HG02798 (cell line): Measurements from ENCODE around the gene TMEM187.

ENCODE experiments used
- ATAC-seq: cut with Tn5 transposase; IDR thresholded peaks from one replicate; pipeline ENCODE4 v1.9.1; 2021; ENCODE audit warnings: mild to moderate bottlenecking; ENCODE audit not compliant: unreplicated experiment, poor library complexity

Gene TMEM187

DNA sequence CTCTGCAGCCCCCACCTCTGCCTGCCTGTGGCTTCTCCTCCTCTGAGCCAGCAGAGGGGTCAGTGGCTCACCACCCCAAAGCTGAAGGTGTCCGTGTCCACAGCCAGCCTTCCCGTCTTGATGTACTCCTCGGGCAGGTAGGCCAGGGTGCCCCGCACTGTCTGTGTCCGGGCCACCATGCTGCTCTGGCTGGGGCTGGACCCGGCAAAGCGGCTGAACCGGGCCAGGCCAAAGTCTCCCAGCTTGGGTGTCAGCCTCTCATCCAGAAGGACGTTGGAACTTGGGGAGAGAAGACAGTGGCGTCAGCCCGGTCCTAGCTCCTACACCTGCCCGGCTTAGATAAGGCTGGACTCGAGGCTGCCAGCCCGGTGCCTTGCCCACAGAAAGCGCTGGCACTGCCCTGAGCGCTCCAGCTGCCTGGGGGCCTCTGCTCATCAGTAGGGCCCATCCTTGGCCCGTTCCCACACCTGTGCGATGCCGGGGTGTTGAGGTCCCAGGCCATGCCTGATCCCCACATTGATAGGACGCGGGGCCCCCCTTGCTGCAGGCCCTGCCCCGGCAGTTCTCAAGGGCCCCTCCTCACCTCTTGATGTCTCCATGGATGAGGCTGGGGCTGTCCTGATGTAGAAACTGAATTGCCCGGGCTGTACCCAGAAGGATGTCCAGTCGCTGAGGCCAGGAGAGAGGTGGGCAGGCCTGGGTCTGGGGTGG is 44.0 kb downstream of the TMEM187 start:
- ATAC-seq = no peak

DNA sequence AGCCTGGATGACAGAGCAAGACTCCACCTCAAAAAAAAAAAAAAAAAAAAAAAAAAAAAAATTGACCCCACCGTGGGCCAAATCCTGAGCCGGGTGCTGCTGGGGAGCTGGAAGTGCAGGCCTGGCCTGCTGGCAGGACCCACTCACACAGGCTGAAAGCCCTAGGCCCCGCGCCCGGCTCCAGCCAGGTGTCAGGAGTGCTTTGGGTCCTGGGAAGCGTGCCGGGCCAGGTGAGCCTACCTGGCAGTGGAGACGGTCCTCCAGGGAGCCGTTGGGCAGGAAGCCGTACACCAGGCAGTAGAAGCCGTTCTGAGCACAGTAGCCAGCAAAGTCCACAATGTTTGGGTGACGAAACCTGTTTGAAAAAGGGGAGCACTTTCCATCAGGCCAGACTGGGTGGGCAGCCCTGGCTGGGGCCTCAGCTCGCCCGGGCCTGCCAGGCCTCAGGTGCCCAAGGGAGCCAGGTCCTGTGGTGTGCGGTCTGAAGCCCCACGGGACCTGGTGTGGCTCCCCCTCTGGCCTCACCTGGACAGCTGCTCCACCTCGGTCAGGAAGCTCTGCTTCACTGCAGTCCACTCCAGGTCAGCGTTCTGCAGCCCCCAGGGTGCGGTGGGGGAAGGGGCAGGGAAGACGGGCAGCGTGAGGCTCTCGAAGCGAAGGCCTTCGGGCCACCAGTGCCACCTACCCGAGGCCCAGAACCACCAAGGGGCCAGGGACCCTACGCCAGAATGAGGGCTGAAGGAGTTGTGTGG is 45.4 kb downstream of the TMEM187 start:
- ATAC-seq = no peak

DNA sequence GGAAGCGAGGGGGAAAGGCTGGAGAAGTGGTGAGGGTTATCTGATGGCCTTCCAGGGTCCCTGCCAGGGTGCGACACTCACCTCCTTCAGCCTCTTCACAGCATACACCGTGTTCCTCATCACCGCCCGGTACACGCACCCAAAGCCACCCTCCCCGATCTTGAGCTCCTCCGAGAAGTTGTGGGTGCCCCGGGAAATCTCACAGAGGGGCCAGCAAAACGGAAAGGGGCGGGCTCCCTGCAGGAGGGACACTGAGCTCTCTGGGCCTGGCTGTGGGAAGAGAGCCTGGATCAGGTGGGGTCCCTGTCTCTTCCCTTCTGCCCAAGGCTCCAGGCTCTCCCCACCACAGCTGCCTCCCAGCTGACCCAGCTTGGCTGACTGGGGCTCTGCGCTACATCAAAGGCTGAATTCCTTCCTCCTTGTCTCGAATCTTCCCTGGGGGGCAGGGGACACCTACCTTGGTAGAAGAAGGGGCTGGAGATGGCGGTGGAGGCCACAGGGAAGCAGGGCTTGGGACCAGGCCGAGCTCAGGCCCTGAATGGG is 46.0 kb downstream of the TMEM187 start:
- ATAC-seq = no peak

DNA sequence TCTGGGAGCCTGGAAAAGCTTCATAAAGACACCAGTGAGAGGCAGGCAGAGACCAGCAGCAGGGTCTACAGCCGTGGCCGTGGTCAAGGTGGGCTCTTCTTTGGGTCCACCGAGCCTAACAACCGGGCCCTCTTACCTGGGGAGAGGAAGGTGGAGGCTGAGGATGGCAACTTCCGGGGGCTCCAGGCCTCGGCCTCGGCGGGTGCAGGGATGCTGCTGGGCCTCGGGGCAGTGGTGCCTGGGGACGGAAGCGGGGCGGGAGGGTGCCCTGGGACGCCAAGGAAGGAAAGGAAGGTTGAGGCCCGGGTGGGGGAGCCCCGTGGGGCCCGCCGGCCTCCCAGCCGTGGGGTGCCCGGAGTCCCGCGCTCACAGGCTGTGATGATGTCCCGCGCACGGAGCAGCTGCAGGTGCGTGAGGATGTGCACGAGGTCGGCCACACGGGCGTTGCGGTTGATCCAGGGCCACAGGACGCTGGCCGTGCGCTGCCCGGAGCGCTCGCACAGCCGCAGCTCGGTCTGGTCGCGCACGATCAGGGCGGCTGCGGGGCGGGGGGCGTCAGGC is 46.6 kb downstream of the TMEM187 start:
- no peak for ATAC-seq

DNA sequence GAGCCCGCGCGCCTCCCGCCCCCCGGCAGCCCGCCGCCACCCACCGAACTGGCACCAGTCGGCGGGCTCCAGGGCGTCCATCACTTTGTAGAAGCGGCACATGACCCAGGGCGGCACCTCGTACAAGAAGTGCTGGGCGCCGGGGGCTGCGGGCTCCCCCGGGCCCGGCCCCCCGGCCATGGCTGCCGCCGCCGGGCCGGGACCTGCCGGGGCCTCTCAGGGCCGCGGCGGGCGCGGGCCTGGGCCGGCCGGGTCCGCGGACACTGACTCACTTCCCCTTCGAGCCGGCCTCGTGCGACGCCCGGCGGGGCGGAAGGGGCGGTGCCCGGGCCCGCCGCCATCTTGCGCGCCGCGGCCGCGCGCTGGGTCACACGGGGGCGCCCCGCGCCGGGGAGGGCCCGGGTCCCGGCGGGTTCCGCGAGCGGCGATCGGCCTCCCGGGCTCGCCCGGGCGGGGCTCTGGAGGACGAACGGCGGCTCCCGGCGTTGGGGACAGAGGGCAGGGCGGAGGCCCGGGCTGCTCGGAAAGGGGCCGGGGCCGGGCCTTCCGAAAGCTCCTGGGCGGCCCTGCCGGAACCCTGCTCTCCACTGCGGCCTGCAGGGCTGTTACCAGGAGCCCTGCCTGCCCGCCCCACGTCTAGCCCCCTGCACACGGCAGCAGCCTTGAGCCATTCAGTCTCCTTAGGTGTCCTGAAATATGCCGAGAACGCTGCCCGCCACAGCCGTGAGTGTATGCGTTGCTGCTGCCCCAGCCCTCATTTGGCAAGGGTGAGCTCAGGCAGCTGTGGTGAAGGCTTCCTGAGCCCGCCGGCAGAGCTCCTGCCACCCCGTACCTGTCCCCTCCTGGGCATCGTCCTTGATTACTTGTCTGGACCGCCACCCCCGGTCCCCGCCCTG is 47.3 kb downstream of the TMEM187 start, which contains the start of gene IRAK1:
IRAK1 (minus strand) TSS at position 270 of the 896 bp plus-strand sequence; CDS start at position 180, 90 bp downstream.
- peak; percentile 78 for ATAC-seq

DNA sequence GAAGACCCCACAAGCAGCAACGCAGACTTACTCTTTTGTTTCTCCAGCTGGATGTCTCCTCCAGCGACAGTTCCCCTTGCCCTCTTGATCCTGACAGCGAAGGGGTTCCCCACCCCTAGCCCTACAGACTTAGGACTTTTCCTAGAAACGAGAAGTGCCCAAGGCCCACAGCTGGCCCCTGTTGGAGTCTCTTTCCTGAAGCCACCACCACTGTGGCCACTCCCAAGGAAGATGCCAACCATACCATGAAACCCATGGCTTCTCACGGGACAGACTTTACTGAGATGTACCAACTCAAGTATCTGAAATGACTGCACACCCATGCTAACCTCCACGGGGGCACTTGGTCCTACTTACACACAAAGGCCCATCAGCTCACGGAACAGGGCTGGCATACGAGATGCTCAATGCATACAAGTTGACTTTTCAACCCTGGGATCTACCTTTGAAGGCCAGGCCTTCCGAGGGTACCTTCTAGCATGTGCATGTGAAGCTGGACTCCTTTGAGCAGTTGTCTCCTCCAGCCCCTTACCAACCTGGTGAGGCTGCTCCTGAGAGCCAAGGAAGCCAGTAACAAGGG is 48.1 kb downstream of the TMEM187 start:
- ATAC-seq = no peak

DNA sequence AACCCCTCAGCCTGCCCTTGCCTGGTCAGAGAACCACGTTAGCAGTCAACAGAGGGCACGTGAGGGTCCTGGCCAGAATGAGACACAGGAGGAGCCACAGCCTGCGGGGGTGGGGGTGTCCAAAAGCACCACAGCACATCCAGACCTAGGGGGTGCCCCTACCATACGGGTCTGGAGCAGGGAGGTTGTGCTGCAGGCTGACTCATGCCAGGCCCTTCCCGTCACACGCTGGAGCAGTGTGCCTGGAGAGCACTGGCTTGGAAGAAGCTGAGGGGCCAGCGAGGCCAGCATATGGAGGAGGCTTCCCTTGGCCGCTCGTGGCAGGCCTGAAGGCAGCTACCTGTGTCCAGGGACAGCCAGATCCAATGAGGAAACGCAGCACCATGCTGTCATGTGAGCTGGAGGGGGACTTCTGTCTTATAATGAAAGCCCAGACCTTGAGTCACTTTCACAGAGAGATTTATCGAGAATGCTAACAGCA is 48.6 kb downstream of the TMEM187 start:
- ATAC-seq = no peak

DNA sequence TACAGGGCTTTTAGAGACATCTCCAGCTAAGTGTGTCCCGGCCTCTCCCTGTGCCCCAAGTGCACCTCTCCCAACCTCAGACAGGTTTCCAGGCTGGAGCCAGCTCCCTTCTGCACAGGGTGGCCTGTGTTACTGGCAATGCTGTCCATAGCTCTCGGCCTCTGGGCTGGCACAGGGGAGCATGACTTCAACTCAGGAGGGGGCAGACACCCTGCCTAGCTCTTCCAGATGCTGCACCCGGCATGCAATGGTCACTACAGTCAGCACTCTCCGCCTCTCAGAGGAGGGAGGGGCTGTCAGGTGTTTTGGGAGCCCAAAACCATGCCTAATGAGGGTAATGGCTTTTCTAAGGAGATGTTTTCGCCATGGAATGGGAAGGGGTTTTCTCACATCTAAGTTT is 49.6 kb downstream of the TMEM187 start:
- ATAC-seq = no peak

DNA sequence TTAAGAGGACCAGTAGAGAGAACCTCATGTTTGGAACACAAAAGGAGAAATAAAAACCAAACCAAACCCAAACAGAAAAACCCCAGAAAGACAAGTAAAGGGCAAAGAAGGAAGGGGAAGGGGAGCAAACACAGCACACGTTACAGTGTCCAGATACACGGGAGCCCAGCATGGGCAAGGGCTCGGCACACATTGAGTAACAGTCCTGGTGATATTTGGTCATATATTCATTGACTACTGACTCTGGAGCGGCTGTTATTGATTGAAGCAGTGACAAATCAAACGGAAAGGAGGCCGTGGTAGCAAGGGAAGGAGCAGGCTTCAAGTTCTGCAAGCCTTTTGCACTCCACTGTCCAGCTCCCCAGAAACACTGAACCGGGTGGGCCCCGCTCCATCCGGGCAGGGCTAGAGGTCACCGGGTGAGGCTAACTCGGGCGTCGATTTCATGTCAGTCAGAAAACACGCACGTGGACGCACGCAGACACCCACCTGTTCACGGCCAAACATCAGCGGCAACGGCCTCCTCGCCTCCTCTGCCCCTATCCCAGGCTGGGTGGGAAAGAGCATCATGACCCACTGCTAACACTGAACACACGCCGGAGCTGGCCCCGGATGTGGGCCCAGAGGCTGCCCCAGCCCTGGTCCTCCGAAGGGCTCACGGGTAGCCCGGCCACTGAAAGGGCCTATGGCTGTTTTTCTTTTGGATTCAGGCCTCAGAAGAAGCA is 50.9 kb downstream of the TMEM187 start:
- ATAC-seq = no peak

DNA sequence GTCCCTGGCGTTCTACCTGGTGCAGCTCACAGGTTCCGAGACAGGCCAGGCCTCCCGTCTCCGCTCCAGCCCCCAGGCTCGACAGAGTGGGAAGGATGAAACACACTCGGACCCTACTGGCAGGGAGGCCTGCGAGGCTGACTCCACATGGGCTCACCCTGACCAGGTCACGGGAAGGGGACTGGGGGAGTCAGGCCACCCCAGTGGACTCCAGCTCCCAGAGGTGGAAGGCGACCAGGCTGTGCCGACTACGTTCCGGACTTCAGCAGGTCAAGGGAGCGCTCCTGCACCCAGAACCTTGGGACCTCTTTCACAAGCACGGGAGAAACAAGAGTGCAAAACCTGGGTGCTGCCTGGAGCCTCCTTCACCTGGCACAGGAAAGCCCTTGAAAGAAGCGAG is 51.7 kb downstream of the TMEM187 start:
- no peak for ATAC-seq

DNA sequence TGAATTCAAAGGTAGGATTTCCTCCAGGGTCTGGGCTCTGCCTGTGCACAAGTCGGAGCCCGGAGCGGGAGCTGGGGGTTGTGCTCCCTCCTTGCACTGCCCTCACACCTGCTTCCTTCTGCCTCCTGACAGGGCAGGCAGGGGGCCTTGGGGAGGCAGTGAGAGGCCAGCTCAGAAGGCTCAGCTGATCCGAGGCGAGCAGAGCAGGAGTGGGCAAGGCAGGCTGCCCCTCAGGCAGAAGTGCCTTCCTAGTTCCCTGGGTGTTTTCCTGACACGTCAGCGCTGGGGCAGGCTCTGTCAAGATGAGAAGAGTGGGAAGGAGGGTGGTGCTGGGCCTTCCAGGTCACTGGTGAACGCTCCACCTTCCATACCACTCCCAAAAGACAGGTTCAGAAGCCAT is 52.7 kb downstream of the TMEM187 start:
- ATAC-seq = no peak

DNA sequence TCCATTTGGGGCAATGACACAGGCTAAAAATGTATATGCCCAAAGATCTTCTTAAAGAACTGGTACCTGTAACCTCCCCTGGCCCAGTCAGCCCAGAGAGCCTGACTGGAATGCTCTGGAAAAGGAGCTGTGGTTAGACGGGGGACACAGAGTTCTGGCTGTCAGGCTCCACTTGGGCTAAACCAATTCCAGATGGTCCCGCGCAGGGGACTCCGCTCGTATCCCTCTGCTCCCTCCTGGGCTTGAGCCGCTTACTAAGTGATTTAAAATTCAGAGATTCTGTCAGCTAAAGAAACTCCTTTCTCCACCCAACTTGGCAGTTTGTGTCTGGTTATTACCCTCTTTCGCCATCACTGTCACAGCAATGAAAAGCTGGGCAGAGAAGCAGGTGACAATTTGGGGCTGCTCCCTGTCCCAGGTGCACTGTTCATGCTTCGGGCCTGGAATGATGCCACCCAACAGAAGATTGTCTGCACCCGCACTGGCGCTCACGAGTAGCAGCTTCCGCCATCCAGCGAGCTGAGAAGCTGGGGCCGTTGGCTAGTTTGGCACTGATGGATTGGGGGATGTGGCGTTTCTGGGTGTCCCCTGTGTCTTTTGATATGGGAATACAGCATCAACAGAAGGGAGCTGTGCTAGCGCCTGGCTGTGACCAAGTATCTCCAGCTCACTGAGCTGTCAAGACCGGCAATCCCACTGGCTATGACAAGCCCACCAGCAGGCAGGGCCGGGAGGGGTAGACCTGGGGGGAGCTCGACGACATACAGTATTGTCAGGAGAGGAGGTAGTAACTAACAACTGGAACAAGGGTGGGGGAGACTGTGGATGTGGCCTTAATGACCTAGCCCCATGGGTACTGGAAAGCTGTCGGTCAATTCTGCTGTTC is 53.8 kb downstream of the TMEM187 start:
- ATAC-seq = no peak

DNA sequence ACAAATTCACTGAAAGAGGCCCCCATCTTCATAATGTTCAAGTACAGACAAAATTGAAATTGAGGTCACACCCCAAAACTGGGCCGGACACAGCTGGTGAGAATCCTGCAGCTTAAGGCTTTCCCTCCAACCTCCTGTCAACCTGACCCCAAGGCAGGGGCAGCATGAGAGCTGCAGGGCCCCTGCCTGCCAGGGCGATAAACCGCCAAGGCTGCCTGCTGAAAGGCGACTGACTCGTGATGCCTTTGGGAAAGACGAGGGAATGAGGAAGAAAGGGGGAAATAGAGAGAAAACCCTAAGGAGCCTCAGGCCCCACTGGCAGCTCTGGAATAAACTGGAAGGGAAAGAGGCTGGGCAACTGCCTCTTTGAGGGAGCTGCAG is 54.5 kb downstream of the TMEM187 start:
- no peak for ATAC-seq

DNA sequence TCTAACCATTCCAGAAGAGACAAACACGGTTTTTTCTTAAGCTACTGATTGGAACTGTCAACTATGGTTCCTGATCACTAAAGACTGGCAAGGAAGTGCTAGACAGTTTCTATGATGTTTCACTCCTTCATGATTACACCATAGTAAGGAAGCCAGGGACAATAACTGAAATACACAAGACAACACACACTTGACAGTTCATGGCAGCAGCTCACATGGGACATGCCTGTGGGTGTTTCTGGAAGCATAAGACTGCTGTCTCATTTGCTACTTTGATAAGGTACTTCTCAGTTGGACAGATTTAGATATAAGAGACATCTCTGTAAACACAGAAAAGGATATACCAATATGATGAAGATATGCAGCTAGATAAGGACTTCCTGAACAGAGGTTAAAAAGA is 55.4 kb downstream of the TMEM187 start:
- no peak for ATAC-seq

DNA sequence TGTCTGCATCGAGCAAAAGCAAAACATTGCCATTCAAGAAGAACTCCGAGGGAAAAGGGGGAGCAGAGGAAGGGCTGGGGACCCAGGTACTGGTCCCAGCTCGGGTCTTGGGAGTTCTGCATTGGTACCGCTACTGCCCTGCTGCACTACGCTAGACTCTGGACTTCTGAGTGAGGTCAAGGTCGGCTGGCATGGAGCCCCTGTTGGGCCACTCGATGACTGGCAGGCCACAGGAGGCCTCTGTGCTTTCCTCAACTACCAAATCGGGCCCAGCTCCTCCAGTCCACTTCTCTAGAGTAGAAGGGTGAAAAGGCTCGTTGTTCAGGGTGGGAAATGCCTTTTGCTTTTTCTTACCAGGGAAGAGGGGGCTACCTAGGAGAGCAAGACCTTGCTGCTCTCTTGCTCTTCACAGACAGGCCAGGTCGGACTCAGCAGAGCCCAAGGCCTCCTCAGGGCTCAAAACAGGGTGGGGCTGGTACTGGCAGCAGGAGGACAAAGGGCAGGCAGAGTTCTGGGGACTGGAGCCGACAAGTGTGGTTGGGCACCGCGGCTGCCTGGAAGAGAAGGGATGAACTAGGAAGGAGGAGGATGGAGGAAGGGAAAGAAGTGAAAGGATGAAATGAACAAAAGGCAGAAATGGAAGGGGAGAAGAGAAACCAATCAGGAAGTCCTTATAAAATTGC is 56.1 kb downstream of the TMEM187 start:
- ATAC-seq = no peak

DNA sequence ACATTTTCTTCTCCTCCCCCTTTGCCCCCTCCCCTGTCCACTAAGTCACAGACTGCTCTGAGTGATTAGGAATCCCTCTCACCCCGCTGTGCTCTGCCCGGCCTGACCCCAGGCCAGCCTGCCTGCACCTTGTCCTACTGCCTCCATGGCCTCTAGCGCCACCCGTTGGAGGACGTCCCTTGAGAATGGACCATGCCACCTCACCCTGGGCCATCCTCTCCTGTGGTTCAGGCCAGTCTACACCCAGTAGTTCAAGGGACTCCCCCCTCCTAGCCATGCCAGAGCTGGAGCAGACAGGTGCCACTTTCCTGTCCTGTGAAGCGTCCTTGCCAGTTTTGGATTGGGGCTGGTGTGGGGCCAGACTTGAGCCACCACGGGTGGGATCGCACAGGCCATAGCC is 56.9 kb downstream of the TMEM187 start:
- ATAC-seq = no peak

DNA sequence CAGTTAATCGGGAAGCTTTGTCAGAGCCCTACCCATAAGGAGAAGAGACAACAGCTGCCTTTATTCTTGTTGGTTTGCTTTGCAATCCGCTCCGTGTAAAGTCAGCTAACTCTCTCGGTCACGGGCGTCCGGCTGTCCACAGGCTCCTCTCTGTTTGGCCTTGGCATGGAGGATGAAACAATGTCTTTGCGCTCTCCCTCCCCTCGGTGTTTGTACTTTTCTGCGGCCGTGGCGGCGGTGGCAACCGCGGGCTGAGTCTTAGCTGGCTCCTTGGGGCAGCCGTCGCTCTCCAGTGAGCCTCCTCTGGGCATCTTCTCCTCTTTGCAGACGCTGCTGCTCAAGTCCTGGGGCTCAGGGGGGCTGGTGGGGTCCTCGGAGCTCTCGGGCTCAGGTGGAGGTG is 57.7 kb downstream of the TMEM187 start:
- no peak for ATAC-seq
